Stimulated activated CD8-positive, alpha-beta memory T cell treated with anti-CD3 and anti-CD28 coated beads, Interleukin-15, amount 100 ng/mL, for 4 hours (primary cell): Measurements from ENCODE around the gene ZBTB4.

Source experiments
- DNase-seq, 2 donors: peaks; one replicate each; pipeline ENCODE4 v3.0.0-alpha.2; 2020; ENCODE audit warnings: low read depth in 2 of 2

Gene ZBTB4

GRCh38 chr17:7441266-7441665, 38.2 kb downstream of the ZBTB4 start:
- DNase-seq, result no peak

- no peak for DNase-seq
Observed at GRCh38 chr17:7440834-7441195, 38.6 kb downstream of the ZBTB4 start.

GRCh38 chr17:7440113-7440833, 39.2 kb downstream of the ZBTB4 start:
- DNase-seq, result no peak

GRCh38 chr17:7439462-7440112, 39.8 kb downstream of the ZBTB4 start, which contains the start of gene FGF11:
TSS of gene FGF11 (plus strand) at chr17:7439512. CDS start at chr17:7439621, 109 bp downstream.
- DNase-seq, result no peak

DNA sequence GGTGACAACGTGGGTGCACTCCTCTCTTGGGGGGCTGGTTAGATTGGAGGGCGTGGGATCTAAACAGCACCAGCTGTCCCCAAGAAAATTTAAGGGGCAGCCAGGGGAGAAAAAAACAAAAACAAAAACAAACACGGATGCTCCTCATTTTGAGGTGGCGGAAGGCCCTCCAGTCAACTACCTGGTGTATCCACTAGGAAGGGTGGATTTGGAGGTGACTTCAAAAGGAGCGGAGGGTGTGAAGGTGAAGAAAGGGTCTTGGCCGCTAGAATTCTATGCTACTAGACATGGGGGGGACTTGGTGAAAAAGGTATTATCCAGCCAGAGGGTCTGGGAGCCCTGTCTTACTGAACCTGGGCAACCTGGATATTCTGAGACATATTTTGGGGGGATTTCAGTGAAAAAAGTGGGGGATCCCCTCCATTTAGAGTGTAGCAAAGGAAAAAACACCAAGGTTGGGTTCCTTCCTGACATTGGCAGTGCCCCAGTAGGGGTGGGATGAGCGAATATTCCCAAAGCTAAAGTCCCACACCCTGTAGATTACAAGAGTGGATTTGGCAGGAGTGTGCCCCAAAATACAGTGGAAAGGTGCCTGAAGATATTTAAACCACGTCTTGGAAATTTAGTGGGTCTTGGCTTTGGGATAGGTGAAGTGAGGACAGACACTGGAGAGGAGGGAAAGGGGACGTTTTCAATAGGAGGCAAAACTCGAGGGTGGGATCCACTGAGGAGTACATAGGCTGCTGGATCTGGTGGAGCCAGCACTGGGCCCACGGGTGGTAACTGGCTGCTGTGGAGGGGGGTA, 40.6 kb downstream of the ZBTB4 start:
- no peak for DNase-seq

DNA sequence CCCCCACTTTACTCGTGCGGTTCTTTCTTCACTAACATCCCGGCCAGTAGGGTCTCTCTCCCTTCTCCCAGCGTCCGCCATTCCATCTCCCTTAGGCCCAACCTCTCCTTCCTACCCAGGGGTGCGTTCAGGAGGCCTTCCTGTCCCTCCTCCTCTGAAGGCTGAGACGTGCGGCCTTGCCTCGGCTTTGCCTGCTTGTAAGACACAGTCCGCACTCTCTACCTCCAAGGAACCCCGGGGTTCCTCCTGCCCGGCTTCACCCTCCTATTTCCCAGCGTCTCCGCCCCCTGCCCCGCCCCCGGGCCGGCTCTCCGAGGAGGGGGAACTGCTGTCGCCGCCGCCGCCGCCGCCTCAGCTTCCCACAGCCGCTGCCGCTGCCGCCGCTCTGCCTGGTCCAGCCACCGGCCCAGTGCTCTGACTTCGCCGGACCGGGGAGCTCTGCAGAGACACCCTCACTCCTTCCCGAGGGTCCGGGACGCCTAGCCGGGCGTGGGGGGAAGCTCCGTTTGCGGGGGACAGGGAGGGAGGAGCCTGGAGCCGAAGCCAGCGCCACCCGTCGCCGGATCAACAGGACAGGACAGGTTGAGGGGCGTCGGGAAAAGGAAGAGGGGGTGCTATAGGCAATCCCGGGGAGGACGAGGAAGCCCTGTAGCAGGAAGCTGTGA, 41.3 kb downstream of the ZBTB4 start:
- peak in 1 of 2 donors; percentile 35 for DNase-seq

DNA sequence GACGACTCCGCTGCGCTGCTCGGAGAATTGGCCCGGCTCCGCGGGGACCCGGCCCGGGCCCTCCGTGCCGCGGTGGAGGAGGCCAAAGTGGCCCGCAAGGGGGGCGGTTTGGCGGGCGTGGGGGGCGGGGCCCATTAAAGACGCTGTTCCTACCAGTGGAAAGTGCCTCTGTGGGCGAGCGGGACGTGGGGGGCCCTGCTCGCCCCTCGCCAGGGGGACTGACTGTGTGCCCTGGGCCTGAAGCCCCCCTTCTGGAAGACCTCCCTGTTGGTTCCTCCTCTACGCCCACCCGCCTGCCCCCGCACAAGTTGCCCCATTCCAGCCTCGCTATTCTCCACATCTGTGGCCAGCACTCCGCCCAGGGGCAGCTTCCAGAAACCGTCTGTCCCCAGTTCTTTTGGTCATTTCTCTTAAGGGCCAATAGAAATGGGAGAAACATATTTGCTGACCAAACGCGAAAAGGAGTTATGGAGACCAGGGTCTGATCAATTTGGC, 42.0 kb downstream of the ZBTB4 start:
- no peak for DNase-seq

DNA sequence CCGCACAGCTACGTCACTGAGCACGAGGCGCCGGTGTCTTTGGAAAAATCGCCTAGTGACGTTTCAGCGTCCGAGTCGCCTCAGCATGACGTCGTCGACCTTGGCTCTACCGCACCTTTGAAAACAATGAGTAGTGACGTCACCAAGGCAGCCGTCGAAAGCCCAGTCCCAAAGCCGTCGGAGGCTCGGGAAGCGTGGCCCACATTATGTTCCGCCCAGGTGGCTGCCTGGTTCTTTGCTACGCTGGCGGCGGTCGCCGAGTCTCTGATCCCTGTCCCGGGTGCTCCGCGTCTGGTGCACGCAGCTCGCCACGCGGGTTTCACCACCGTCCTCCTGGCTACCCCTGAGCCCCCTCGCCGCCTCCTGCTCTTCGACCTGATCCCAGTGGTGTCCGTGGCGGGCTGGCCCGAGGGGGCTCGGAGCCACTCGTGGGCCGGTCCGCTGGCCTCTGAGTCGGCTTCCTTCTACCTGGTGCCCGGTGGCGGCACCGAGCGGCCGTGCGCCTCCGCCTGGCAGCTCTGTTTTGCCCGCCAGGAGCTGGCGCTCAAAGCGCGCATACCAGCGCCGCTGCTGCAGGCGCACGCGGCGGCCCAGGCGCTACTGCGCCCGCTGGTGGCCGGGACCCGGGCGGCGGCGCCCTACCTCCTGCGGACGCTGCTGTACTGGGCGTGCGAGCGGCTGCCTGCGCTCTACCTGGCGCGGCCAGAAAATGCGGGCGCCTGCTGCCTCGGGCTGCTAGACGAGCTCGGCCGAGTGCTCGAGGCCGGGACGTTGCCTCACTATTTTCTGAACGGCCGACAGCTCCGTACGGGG, 42.7 kb downstream of the ZBTB4 start:
- peak; percentile 50 to 67 for DNase-seq

DNA sequence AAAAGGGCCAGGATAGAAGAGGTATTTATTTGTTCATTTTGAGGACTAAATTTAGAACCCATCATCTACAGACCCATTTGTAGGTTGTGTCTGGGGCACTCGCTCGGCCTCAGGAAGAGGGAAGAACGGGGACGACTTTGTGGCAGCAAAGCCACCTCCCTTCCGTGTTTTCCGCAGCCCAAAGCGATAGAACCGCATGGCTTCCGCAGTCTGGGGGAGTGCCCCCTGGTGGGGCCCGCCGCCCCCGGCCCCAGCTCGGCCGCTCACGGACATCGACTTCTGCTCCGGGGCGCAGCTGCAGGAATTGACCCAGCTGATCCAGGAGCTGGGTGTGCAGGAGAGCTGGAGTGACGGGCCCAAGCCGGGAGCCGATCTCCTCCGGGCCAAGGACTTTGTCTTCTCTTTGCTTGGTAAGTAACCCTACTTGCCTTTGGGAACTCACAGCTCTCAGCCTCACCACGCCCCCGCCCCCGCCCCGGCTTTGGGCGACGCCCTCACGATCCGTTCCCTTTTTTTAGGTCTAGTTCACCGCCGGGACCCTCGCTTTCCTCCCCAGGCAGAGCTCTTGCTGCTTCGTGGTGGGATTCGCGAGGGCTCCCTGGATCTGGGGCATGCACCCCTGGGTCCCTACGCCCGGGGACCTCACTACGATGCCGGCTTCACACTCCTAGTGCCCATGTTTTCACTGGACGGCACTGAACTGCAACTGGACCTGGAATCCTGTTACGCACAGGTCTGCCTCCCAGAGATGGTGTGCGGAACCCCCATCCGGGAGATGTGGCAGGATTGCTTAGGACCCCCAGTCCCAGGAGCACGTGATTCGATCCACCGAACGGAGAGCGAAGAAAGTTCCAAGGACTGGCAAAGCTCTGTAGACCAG, 43.5 kb downstream of the ZBTB4 start:
- DNase-seq, result peak in 1 of 2 donors; percentile 38

DNA sequence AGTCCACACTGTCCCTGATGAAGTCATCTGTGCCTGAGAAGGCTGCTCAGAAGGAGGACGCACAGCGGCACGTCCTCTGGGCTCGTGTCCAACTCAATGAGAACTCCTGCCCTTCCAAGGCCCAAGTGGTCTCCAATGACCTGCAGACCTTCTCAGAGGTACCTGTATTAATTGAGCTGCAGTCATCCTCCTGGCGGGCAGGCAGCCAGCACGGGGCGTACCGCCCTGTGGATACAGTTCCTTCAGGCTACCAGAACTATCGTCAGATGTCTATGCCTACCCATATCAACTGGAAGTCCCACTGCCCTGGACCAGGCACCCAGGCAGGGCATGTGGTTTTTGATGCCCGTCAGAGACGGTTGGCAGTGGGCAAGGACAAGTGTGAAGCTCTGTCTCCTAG, 47.1 kb downstream of the ZBTB4 start:
- DNase-seq, result no peak

- no peak for DNase-seq
Observed at GRCh38 chr17:7431231-7431630, 48.2 kb downstream of the ZBTB4 start.

- DNase-seq, result no peak
Observed at GRCh38 chr17:7429722-7430121, 49.7 kb downstream of the ZBTB4 start.

GRCh38 chr17:7428557-7428956, 50.9 kb downstream of the ZBTB4 start, which contains the start of gene SPEM3:
TSS of gene SPEM3 (plus strand) at chr17:7428857. CDS start at chr17:7428903, 46 bp downstream.
- no peak for DNase-seq

DNA sequence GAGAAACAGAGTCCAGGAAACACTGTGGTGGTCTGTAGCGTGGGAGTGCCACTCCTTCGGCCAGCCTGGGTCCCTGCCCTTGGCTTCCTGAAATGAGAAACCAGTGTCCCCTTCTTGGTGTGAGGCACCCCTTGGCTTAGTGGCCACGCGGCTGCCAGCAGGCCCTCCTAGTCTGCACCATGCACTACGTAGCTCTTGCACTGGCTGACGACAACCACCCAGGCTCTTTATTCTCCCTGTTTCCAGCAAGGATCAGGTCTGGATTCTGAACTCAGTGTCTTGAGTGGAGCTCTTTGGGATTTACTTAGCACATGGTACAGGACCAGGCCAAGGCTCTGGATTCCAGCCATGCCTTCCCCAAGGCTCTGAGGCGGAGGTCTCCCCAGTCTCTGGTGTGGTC, 51.9 kb downstream of the ZBTB4 start:
- no peak for DNase-seq

GRCh38 chr17:7426896-7427489, 52.4 kb downstream of the ZBTB4 start:
- no peak for DNase-seq

- DNase-seq, result no peak
Observed at GRCh38 chr17:7426203-7426863, 53.1 kb downstream of the ZBTB4 start.

DNA sequence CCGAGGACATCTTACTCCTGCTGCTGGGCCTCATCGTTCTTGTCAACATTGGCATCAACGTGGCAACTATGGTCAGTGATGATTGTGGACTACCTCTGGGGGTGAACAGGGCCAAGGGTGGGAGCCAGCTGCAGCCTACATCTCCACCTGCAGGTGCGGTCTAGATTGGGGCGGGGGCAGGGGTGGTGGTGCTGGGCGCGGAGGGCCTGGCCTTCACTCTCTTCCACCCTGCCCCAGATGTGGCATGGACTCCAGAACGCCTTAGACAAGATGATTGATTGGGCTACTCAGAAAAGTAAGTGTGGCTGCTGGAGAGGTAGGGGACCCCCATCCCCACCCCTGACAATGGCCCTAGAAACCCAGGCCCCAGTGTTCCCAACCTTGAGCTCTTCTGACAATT, 53.7 kb downstream of the ZBTB4 start:
- DNase-seq, result no peak

GRCh38 chr17:7425316-7425715, 54.1 kb downstream of the ZBTB4 start, which contains the start of gene SPEM2:
TSS of gene SPEM2 (plus strand) at chr17:7425616. CDS start at chr17:7425689, 73 bp downstream.
- DNase-seq, result no peak

- no peak for DNase-seq
Observed at GRCh38 chr17:7423679-7424078, 55.8 kb downstream of the ZBTB4 start.
